Ovary (tissue), 9 donors: ENCODE measurements around the gene RBMS1. TPM values are rescaled to one million over a fixed set of nuclear protein-coding genes. Genes with fewer than 3 reads are reported as not detected.

Source experiments
- DNase-seq, 5 donors: peaks; one replicate each; pipeline ENCODE4 v3.0.0-alpha.2; 2019 to 2020
- H3K27ac ChIP-seq, 2 donors: fragments of 200-600 bp; one replicate each; pipeline versions ENCODE4 v1.5.1 to v1.8.0; 2019 to 2022
- H3K27me3 ChIP-seq: fragments of 200-600 bp; one replicate; pipeline ENCODE4 v1.8.0; 2022
- H3K36me3 ChIP-seq: fragments of 200-600 bp; sonication (generic); one replicate; pipeline ENCODE4 v1.5.1; 2019
- H3K4me1 ChIP-seq: one replicate; pipeline ENCODE4 v1.8.1; 2013; ENCODE audit warnings: mild to moderate bottlenecking, moderate library complexity; ENCODE audit not compliant: insufficient read depth
- H3K4me3 ChIP-seq: fragments of 200-600 bp; sonication (generic); one replicate; pipeline ENCODE4 v1.5.1; 2017
- H3K9me3 ChIP-seq, 2 donors: fragments of 200-600 bp in 1 of 2; sonication (generic) in 1 of 2; one replicate each; pipeline versions ENCODE4 v1.5.1 to v1.8.1; 2013 to 2019; ENCODE audit warnings: mild to moderate bottlenecking in 1 of 2, moderate library complexity in 1 of 2
- EP300 ChIP-seq: sonication (generic); formaldehyde crosslinking; IDR thresholded peaks from one replicate; pipeline ENCODE4 v1.6.1; 2017; ENCODE audit warnings: antibody characterized with exemption
- POLR2A ChIP-seq: fragments of 450-650 bp; IDR thresholded peaks from one replicate; pipeline ENCODE4 v1.6.1; 2017; ENCODE audit warnings: antibody characterized with exemption, mild to moderate bottlenecking, moderate library complexity
- WGBS, 3 donors: extraction: QIAGEN DNeasy Blood & Tissue Kit in 1 of 3; methylation state at CpG; one replicate each; pipeline versions ENCODE4 v1.1.5 to v1.1.7; 2013 to 2017; 5-methylcytosine and 5-hydroxymethylcytosine counted together
- intact Hi-C, 4 donors: fragments of 100-400 bp; cut with DNase I; formaldehyde crosslinking; loops; one replicate each; pipeline versions ENCODE4 v1.11.0 to v1.15.1; 2022 to 2023
- polyA plus RNA-seq, 2 donors: library from polyadenylated mRNA; stranded (reverse); fragments of 200-250 nt in 1 of 2; fragments of 350-450 nt in 1 of 2; fragmentation: Illumina TruSeq in 1 of 2; extraction: RNeasy Lipid Tissue Mini Kit (QIAGEN cat#74804) in 1 of 2; gene quantifications; one replicate each; pipeline ENCODE4 v1.2.3, GENCODE V29; 2013 to 2014
- total RNA-seq, 7 donors: library from RNA; depleted of rRNA in 2 of 7; stranded (reverse); fragments of >200 nt in 2 of 7; fragmentation: NEBNext Ultra II Directional in 3 of 7; extraction: Animal tissue kit (Norgen Biotek cat#: 25700) in 3 of 7; gene quantifications; one replicate each; pipeline versions ENCODE4 v1.1.0 to v1.2.4, GENCODE V29; 2016 to 2023
- TF ChIP-seq, protein P1 (sequence below), 3 donors: fragments of 450-650 bp in 2 of 3; fragments of 200-600 bp in 1 of 3; IDR thresholded peaks; one replicate each; pipeline versions ENCODE4 v1.5.1 to v1.8.0; 2016 to 2022; ENCODE audit warnings: antibody characterized with exemption in 3 of 3, mild to moderate bottlenecking in 1 of 3
- donor health status: DM: no; HTN: no; CAD: no; lungs with moderate emphysema.
- donor health status: DM: no; HTN: no; CAD: no.
- donor health status: Bipolar disorder and iron deficiency.
- donor health status: DM: yes; HTN: yes; CAD: no.
- donor health status: DM: no; HTN: no; CAD: no.
- donor health status: DM: yes; HTN: yes; CAD: no.

The RBMS1 gene
- total and polyA plus RNA-seq, 9 donors: 50.7 to 91.9 (median 73.8) TPM

DNA sequence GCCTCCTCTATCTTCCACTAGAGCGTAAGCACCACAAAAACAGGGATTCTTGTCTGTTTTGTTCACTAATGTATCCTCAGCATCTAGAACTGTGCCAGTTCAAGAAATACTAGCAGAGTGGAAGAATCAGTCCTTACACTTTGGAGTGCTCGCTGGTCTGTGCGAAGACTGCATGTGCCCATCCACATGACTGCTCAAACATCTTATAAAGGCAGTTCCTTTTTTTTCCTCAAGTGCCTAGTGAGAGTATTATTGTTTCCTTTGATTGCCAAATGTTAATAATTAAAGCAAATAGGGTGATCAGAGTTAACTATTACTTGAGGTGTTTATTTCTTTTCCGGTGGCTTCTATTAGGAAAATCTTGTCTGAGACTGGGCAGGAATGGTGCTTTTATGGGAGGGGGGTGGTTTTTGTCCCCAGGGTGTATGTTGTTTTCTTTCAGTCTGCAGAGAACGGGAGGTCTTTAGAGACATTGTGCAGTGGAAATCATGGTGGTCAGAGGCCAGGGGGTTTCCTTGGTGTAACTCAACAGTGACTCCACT, 247.9 kb downstream of the RBMS1 start:
- Histone ChIP-seq H3K4me1 (peaks cover 10% of the 10 kb centered on the region), H3K36me3 (no peaks in the 10 kb centered on the region), H3K27ac (no peak overlapping the region), H3K4me3 (no peak overlapping the region), H3K9me3 (no peaks in the 10 kb centered on the region), H3K27me3 (no peaks in the 10 kb centered on the region)
- 92 to 99% (median 94%) methylated on average over 5 of the region's 5 CpGs for WGBS, 3 donors
- intact Hi-C loops: no loop called here
- DNase-seq: no peak
- no peak for TF ChIP-seq EP300
- no peak for TF ChIP-seq POLR2A
- TF ChIP-seq, protein P1, sequence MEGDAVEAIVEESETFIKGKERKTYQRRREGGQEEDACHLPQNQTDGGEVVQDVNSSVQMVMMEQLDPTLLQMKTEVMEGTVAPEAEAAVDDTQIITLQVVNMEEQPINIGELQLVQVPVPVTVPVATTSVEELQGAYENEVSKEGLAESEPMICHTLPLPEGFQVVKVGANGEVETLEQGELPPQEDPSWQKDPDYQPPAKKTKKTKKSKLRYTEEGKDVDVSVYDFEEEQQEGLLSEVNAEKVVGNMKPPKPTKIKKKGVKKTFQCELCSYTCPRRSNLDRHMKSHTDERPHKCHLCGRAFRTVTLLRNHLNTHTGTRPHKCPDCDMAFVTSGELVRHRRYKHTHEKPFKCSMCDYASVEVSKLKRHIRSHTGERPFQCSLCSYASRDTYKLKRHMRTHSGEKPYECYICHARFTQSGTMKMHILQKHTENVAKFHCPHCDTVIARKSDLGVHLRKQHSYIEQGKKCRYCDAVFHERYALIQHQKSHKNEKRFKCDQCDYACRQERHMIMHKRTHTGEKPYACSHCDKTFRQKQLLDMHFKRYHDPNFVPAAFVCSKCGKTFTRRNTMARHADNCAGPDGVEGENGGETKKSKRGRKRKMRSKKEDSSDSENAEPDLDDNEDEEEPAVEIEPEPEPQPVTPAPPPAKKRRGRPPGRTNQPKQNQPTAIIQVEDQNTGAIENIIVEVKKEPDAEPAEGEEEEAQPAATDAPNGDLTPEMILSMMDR (IDR thresholded peaks at IDR 0.05): no peak

DNA sequence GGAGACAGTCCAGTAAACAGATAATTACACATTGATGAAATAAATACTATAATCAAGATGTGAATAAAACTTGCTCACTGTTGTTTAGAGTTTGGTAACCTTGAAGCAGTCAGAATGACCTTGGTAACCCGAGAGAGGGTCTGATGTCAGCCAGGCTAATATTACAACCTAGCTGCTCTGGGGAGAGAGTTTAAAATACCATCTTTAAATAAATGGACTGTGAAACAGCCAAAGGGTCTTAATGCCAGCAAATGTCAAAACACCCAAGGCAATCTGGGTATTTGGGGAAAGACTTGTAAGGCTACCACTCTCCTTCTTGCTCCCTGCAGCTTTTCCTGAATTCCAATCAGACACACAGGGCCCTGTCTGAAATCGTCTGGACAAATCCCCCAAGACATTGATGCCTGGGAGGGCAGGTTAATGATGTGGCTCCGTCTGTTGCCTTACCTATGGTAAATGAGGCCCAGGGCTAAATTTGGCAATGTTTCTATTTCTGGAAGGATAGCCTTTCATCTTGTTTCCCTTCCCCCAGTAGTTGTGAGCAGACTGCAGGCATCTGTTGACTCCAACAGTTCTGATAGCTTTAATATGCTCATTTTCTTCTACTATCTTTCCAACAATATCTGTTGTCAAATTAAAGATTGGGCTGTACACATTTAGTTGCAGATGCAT, 250.6 kb downstream of the RBMS1 start:
- intact Hi-C loops: no loop called here
- DNase-seq: no peak
- TF ChIP-seq, protein P1 (IDR thresholded peaks at IDR 0.05): no peak
- TF ChIP-seq EP300 (no peak), POLR2A (no peak)
- WGBS, 3 donors: 28 to 49% (median 34%) methylated on average over 3 of the region's 3 CpGs
- no peak overlapping the region for H3K27ac ChIP-seq
- no peaks in the 10 kb centered on the region for H3K36me3 ChIP-seq
- H3K4me1 ChIP-seq: peaks cover 10% of the 10 kb centered on the region
- no peaks in the 10 kb centered on the region for H3K9me3 ChIP-seq
- H3K27me3 ChIP-seq: no peaks in the 10 kb centered on the region
- no peak overlapping the region for H3K4me3 ChIP-seq

DNA sequence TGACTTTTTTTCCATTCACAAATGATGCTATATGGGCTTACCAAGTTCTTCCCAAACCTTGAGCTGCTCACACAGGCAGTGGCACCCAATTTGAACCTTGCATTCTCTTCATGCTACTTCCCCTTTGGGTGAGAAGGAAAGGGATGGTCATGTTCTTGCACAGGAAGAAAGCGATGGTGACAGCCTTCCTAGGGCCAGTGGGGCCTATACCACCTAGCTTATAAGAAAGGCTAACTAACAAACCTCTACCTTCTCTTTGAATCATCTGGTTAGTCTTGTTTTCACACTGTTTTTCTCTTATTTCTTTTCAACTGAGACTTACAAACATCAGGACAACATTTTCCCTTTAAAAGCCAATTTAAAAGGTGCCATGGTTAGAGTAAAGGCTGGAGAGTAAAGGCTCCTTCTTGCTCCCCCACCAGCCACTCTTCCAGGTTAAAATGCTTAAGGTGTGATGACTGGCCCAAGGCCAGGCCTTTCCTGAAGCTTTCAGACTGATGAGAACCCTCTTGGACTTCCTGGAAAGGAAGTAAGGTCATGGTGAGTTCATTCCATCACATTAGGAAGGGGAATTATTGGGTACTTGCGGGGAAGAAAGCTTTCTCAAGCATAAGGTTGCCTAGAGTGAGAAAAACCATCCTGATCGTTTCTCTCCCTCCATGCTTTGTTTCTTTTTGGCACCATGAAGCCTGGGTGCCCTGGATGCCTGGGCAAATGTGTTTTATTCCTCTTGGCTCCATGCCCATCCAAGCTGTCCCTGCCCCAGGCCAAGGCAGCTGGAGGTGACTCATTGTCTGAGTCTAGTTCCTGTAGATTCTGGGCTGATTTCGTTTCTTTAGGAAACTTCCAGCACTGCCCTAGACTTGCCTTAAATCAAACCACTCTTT, 252.1 kb downstream of the RBMS1 start:
- intact Hi-C loops: no loop called here
- no peak for DNase-seq
- Histone ChIP-seq H3K4me1 (peaks cover 10% of the 10 kb centered on the region), H3K4me3 (no peak overlapping the region), H3K9me3 (no peaks in the 10 kb centered on the region), H3K27ac (no peak overlapping the region), H3K36me3 (no peaks in the 10 kb centered on the region), H3K27me3 (no peaks in the 10 kb centered on the region)
- WGBS, 3 donors: 72 to 84% (median 78%) methylated on average over 4 of the region's 4 CpGs
- TF ChIP-seq, protein P1 (IDR thresholded peaks at IDR 0.05): no peak
- TF ChIP-seq EP300: no peak
- TF ChIP-seq POLR2A: no peak

DNA sequence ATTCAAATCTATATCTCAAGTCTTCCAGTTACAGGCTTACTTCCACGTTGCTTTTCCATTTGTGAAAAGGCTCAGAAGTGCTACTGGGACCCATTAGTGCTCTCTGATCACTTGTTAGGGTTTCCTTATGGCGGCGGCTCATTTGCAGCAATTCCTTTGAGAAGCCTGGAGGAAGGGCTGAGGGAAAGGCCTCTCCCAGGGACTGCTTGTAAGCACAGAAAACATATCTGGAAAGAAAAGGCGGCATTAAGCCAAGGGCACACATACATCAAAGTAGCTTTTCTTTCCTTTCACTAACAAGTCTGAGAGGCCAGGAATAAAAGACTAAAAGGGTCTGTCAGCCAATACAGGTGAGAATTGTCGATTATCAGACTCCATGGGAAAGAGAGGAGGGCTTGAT, 254.2 kb downstream of the RBMS1 start:
- Histone ChIP-seq H3K4me3 (no peak overlapping the region), H3K4me1 (peaks cover 10% of the 10 kb centered on the region), H3K36me3 (no peaks in the 10 kb centered on the region), H3K27me3 (no peaks in the 10 kb centered on the region), H3K27ac (no peak overlapping the region), H3K9me3 (no peaks in the 10 kb centered on the region)
- 62 to 75% (median 74%) methylated on average over 5 of the region's 5 CpGs for WGBS, 3 donors
- TF ChIP-seq, protein P1 (IDR thresholded peaks at IDR 0.05): no peak
- no peak for DNase-seq
- intact Hi-C loops: no loop called here
